ENCODE results near the gene MOBP.
"Not testable (repeated sequence)": the region's sequence is repeated elsewhere in the genome, so short reads cannot be mapped to it uniquely, and the experiment has no call there.

The MOBP gene

GRCh38 chr3:39467394-39468107 lies at the start of gene MOBP:
TSS of gene MOBP (plus strand) at chr3:39467680. CDS start at chr3:39502070, 34,390 bp downstream.
- no peak for DNase-seq

- DNase-seq, result not testable (repeated sequence)
Measured at GRCh38 chr3:39418556-39419225, 48.8 kb upstream of the MOBP start.

- no peak for DNase-seq
Measured at GRCh38 chr3:39419742-39420315, 47.7 kb upstream of the MOBP start.

- DNase-seq, result no peak
Measured at GRCh38 chr3:39420543-39420942, 46.9 kb upstream of the MOBP start.

GRCh38 chr3:39423436-39423970 lies 44.0 kb upstream of the MOBP start:
- no peak for DNase-seq

- no peak for DNase-seq
Measured at GRCh38 chr3:39426312-39426711, 41.2 kb upstream of the MOBP start.

- DNase-seq, result no peak
Measured at GRCh38 chr3:39427506-39427905, 40.0 kb upstream of the MOBP start.

GRCh38 chr3:39428745-39429201 lies 38.7 kb upstream of the MOBP start:
- no peak for DNase-seq

GRCh38 chr3:39429466-39429865 lies 38.0 kb upstream of the MOBP start:
- no peak for DNase-seq

GRCh38 chr3:39432342-39432741 lies 35.1 kb upstream of the MOBP start:
- DNase-seq, result no peak

GRCh38 chr3:39433642-39434041 lies 33.8 kb upstream of the MOBP start:
- no peak for DNase-seq

- DNase-seq, result no peak
Measured at GRCh38 chr3:39434574-39434973, 32.9 kb upstream of the MOBP start.

- DNase-seq, result no peak
Measured at GRCh38 chr3:39435006-39435748, 32.3 kb upstream of the MOBP start.

GRCh38 chr3:39438880-39439279 lies 28.6 kb upstream of the MOBP start:
- no peak for DNase-seq

GRCh38 chr3:39440316-39440715 lies 27.2 kb upstream of the MOBP start:
- DNase-seq, result no peak

GRCh38 chr3:39443530-39443929 lies 23.9 kb upstream of the MOBP start:
- no peak for DNase-seq

- no peak for DNase-seq
Measured at GRCh38 chr3:39445927-39446326, 21.6 kb upstream of the MOBP start.

GRCh38 chr3:39446444-39446843 lies 21.0 kb upstream of the MOBP start:
- no peak for DNase-seq

- DNase-seq, result peak; percentile 54
Measured at GRCh38 chr3:39447637-39448483, 19.6 kb upstream of the MOBP start.

- no peak for DNase-seq
Measured at GRCh38 chr3:39448506-39449233, 18.8 kb upstream of the MOBP start.

- no peak for DNase-seq
Measured at GRCh38 chr3:39449796-39450195, 17.7 kb upstream of the MOBP start.

Measured in left hindlimb (tissue), 1 donor.